OCI-LY1 (cell line): ENCODE measurements around the gene CARNS1.
A peak's percentile ranks its signal among the peaks of the same experiment; 100 is the strongest.

Source experiments
- H2AFZ ChIP-seq: fragments of 200-600 bp; sonication (generic), shearing (Covaris generic); 2 replicates; pipeline ENCODE4 v1.6.0; 2014; ENCODE audit warnings: antibody characterized with exemption, mild to moderate bottlenecking, low read length
- H3F3A ChIP-seq: fragments of 200-600 bp; sonication (generic), shearing (Covaris generic); 2 replicates; pipeline ENCODE4 v1.6.0; 2014; ENCODE audit warnings: mild to moderate bottlenecking, antibody characterized with exemption, low read length, moderate library complexity; ENCODE audit not compliant: insufficient read depth
- H3K27ac ChIP-seq: fragments of 200-600 bp; sonication (generic); 2 replicates; pipeline ENCODE4 v1.5.1; 2014; ENCODE audit warnings: low read length, mixed run types, mild to moderate bottlenecking, low read depth; ENCODE audit not compliant: poor library complexity, severe bottlenecking
- H3K27me3 ChIP-seq: fragments of 200-600 bp; sonication (generic); 2 replicates; pipeline ENCODE4 v1.6.0; 2014; ENCODE audit warnings: antibody characterized with exemption, mild to moderate bottlenecking, low read length, moderate library complexity; ENCODE audit not compliant: insufficient read depth
- H3K36me3 ChIP-seq: fragments of 200-600 bp; sonication (generic); 2 replicates; pipeline ENCODE4 v1.6.1; 2014; ENCODE audit warnings: mild to moderate bottlenecking, antibody characterized with exemption, low read length, moderate library complexity, mixed read lengths; ENCODE audit not compliant: insufficient read depth
- H3K4me1 ChIP-seq: fragments of 200-600 bp; sonication (generic); 2 replicates; pipeline ENCODE4 v1.5.1; 2014; ENCODE audit warnings: mild to moderate bottlenecking, low read length, moderate library complexity; ENCODE audit not compliant: insufficient read depth, severe bottlenecking
- H3K4me2 ChIP-seq: fragments of 200-600 bp; sonication (generic), shearing (Covaris generic); 2 replicates; pipeline ENCODE4 v1.6.1; 2014; ENCODE audit warnings: low read length
- H3K4me3 ChIP-seq: fragments of 200-600 bp; sonication (generic); 2 replicates; pipeline ENCODE4 v1.5.1; 2014; ENCODE audit warnings: low read length, low read depth, mild to moderate bottlenecking, mixed read lengths; ENCODE audit not compliant: poor library complexity, severe bottlenecking
- H3K79me2 ChIP-seq: fragments of 200-600 bp; shearing (Covaris generic); 2 replicates; pipeline ENCODE4 v1.6.1; 2016; ENCODE audit warnings: mixed run types, low read length, mixed read lengths; ENCODE audit not compliant: insufficient read depth
- H3K9ac ChIP-seq: fragments of 200-600 bp; sonication (generic), shearing (Covaris generic); 2 replicates; pipeline ENCODE4 v1.6.1; 2014; ENCODE audit warnings: mild to moderate bottlenecking, low read length, mixed read lengths
- H3K9me2 ChIP-seq: fragments of 200-600 bp; sonication (generic), shearing (Covaris generic); 2 replicates; pipeline ENCODE4 v1.6.1; 2014; ENCODE audit warnings: low read depth, mild to moderate bottlenecking, low read length, mixed read lengths
- H3K9me3 ChIP-seq: fragments of 200-600 bp; shearing (Covaris generic); 2 replicates; pipeline ENCODE4 v1.6.1; 2014; ENCODE audit warnings: low read length, mixed read lengths
- H4K20me1 ChIP-seq: fragments of 200-600 bp; sonication (generic), shearing (Covaris generic); 2 replicates; pipeline ENCODE4 v1.6.0; 2016; ENCODE audit warnings: mild to moderate bottlenecking, low read length; ENCODE audit not compliant: insufficient read depth
- CTCF ChIP-seq: fragments of 200-600 bp; sonication (generic), shearing (Covaris generic); IDR thresholded peaks from 2 replicates; pipeline ENCODE4 v1.5.1; 2017; ENCODE audit warnings: mild to moderate bottlenecking, antibody characterized with exemption, low read length, moderate library complexity, mixed read lengths
- EZH2 ChIP-seq: fragments of 200-600 bp; sonication (generic), shearing (Covaris generic); IDR thresholded peaks from 2 replicates; pipeline ENCODE4 v1.8.0; 2017; ENCODE audit warnings: borderline replicate concordance, mixed run types, mild to moderate bottlenecking, antibody characterized with exemption, low read length, moderate library complexity, mixed read lengths

Gene CARNS1

GRCh38 chr11:67412495-67413179, 2.8 kb upstream of the CARNS1 start:
- H3K4me3 ChIP-seq = no peak overlapping the region
- H3K36me3 ChIP-seq = peaks cover 14% of the 10 kb centered on the region; the same call in 1 of the 2 replicates
- H3F3A ChIP-seq = no peaks in the 10 kb centered on the region
- H3K9me3 ChIP-seq = no peaks in the 10 kb centered on the region
- H3K27ac ChIP-seq = no peak overlapping the region
- H3K79me2 ChIP-seq = no peaks in the 10 kb centered on the region
- no peak overlapping the region for H3K9ac ChIP-seq
- peaks cover 69% of the 10 kb centered on the region for H3K4me1 ChIP-seq
- no peak overlapping the region for H3K4me2 ChIP-seq
- no peak overlapping the region for H2AFZ ChIP-seq
- H3K27me3 ChIP-seq = peaks cover 3% of the 10 kb centered on the region; the same call in 1 of the 2 replicates
- no peak for TF ChIP-seq CTCF
- H4K20me1 ChIP-seq = no peaks in the 10 kb centered on the region
- H3K9me2 ChIP-seq = no peaks in the 10 kb centered on the region

- Histone ChIP-seq H3K9me2 (no peaks in the 10 kb centered on the region), H3K4me1 (peaks cover 64% of the 10 kb centered on the region), H3K4me3 (no peak overlapping the region), H3K27me3 (peaks cover 3% of the 10 kb centered on the region; the same call in 1 of the 2 replicates), H3K79me2 (no peaks in the 10 kb centered on the region), H3F3A (no peaks in the 10 kb centered on the region), H4K20me1 (no peaks in the 10 kb centered on the region), H3K36me3 (peaks cover 11% of the 10 kb centered on the region; the same call in 1 of the 2 replicates), H3K9me3 (no peaks in the 10 kb centered on the region), H3K4me2 (no peak overlapping the region), H3K9ac (no peak overlapping the region), H2AFZ (no peak overlapping the region), H3K27ac (no peak overlapping the region)
- TF ChIP-seq CTCF (no peak), EZH2 (no peak)
Measured at GRCh38 chr11:67413266-67413849, 2.1 kb upstream of the CARNS1 start.

GRCh38 chr11:67416416-67417335, 1.2 kb downstream of the CARNS1 start:
- Histone ChIP-seq H3K4me1 (peaks cover 61% of the 10 kb centered on the region), H3K9me3 (no peaks in the 10 kb centered on the region), H3K36me3 (no peaks in the 10 kb centered on the region), H3K27ac (peak overlapping the region; percentile 8), H3K4me3 (no peak overlapping the region), H3F3A (no peaks in the 10 kb centered on the region), H3K9me2 (no peaks in the 10 kb centered on the region), H3K27me3 (peaks cover 3% of the 10 kb centered on the region; the same call in 1 of the 2 replicates), H3K79me2 (no peaks in the 10 kb centered on the region), H3K4me2 (no peak overlapping the region; the same call in 1 of the 2 replicates), H4K20me1 (no peaks in the 10 kb centered on the region), H3K9ac (no peak overlapping the region; the same call in 1 of the 2 replicates), H2AFZ (no peak overlapping the region)
- no peak for TF ChIP-seq EZH2
- TF ChIP-seq CTCF = no peak
